Central memory CD8-positive, alpha-beta T cell (primary cell): ENCODE measurements around the gene CD1C.

Source experiments
- ATAC-seq: fragments of 150-1000 bp; cut with Tn5 transposase; replicated peaks from 2 replicates; pipeline ENCODE4 v1.10.0; 2022; ENCODE audit warnings: mild to moderate bottlenecking, moderate FRiP score, moderate number of reproducible peaks; ENCODE audit not compliant: poor library complexity, severe bottlenecking; ENCODE audit errors: extremely low read depth
- DNase-seq, 2 donors: peaks; one replicate each; pipeline ENCODE4 v3.0.0; 2021; ENCODE audit warnings: low spot score in 2 of 2
- H3K27ac Mint-ChIP-seq: one replicate; pipeline ENCODE4 v1.8.0; 2022; ENCODE audit warnings: low read depth, mild to moderate bottlenecking, moderate library complexity, mixed read lengths
- H3K27me3 Mint-ChIP-seq: one replicate; pipeline ENCODE4 v1.8.0; 2022; ENCODE audit warnings: mixed read lengths
- H3K36me3 Mint-ChIP-seq: one replicate; pipeline ENCODE4 v1.8.0; 2022; ENCODE audit warnings: mild to moderate bottlenecking, moderate library complexity, mixed read lengths; ENCODE audit not compliant: insufficient read depth
- H3K4me1 Mint-ChIP-seq: one replicate; pipeline ENCODE4 v1.8.0; 2022; ENCODE audit warnings: mixed read lengths
- H3K4me3 Mint-ChIP-seq: one replicate; pipeline ENCODE4 v1.8.0; 2022; ENCODE audit warnings: mild to moderate bottlenecking, moderate library complexity, mixed read lengths
- H3K9me3 Mint-ChIP-seq: one replicate; pipeline ENCODE4 v1.8.0; 2022; ENCODE audit warnings: mixed read lengths

The CD1C gene

GRCh38 chr1:158285756-158286241, 3.9 kb upstream of the CD1C start:
- no peak for DNase-seq
- Mint-ChIP-seq H3K4me3 (no peak overlapping the region), H3K27me3 (peaks cover 56% of the 10 kb centered on the region), H3K9me3 (no peaks in the 10 kb centered on the region), H3K27ac (no peak overlapping the region), H3K36me3 (peaks cover 2% of the 10 kb centered on the region), H3K4me1 (peaks cover 10% of the 10 kb centered on the region)
- peak; percentile 54 for ATAC-seq

GRCh38 chr1:158286487-158286886, 3.2 kb upstream of the CD1C start:
- H3K4me1 Mint-ChIP-seq: peaks cover 10% of the 10 kb centered on the region
- no peak overlapping the region for H3K4me3 Mint-ChIP-seq
- peaks cover 49% of the 10 kb centered on the region for H3K27me3 Mint-ChIP-seq
- H3K9me3 Mint-ChIP-seq: no peaks in the 10 kb centered on the region
- no peak overlapping the region for H3K27ac Mint-ChIP-seq
- H3K36me3 Mint-ChIP-seq: peaks cover 2% of the 10 kb centered on the region
- DNase-seq (no peak), ATAC-seq (no peak)

- Mint-ChIP-seq H3K4me3 (no peak overlapping the region), H3K27me3 (peaks cover 45% of the 10 kb centered on the region), H3K27ac (no peak overlapping the region), H3K4me1 (peaks cover 10% of the 10 kb centered on the region), H3K9me3 (no peaks in the 10 kb centered on the region), H3K36me3 (peaks cover 2% of the 10 kb centered on the region)
- no peak for DNase-seq
- no peak for ATAC-seq
These were observed 2.8 kb upstream of the CD1C start for GRCh38 chr1:158286941-158287346.

- no peak overlapping the region for H3K4me3 Mint-ChIP-seq
These were observed 660 bp downstream of the CD1C start for GRCh38 chr1:158290321-158290844.

GRCh38 chr1:158295791-158296190, 6.1 kb downstream of the CD1C start:
- Mint-ChIP-seq H3K36me3 (no peaks in the 10 kb centered on the region), H3K4me3 (no peak overlapping the region), H3K27ac (no peak overlapping the region), H3K4me1 (no peaks in the 10 kb centered on the region), H3K9me3 (peaks cover 6% of the 10 kb centered on the region), H3K27me3 (peaks cover 42% of the 10 kb centered on the region)
- DNase-seq (no peak), ATAC-seq (no peak)

More at GRCh38 chr1:158290321-158290844, 660 bp downstream of the CD1C start:
- DNase-seq (no peak), ATAC-seq (no peak)
- Mint-ChIP-seq H3K9me3 (no peaks in the 10 kb centered on the region), H3K27ac (no peak overlapping the region), H3K36me3 (peaks cover 2% of the 10 kb centered on the region), H3K27me3 (peaks cover 22% of the 10 kb centered on the region), H3K4me1 (peaks cover 6% of the 10 kb centered on the region)

GRCh38 chr1:158310623-158311022, 20.9 kb downstream of the CD1C start:
- Mint-ChIP-seq H3K4me3 (no peak overlapping the region), H3K27ac (no peak overlapping the region), H3K36me3 (no peaks in the 10 kb centered on the region), H3K9me3 (peaks cover 11% of the 10 kb centered on the region), H3K27me3 (peaks cover 24% of the 10 kb centered on the region), H3K4me1 (no peaks in the 10 kb centered on the region)
- ATAC-seq: no peak
- no peak for DNase-seq

- no peak for ATAC-seq
- no peak overlapping the region for H3K27ac Mint-ChIP-seq
- no peak overlapping the region for H3K4me3 Mint-ChIP-seq
These were observed 21.3 kb downstream of the CD1C start for GRCh38 chr1:158311066-158311465.

GRCh38 chr1:158323866-158324265, 34.1 kb downstream of the CD1C start:
- Mint-ChIP-seq H3K36me3 (no peaks in the 10 kb centered on the region), H3K27ac (no peak overlapping the region), H3K9me3 (no peaks in the 10 kb centered on the region), H3K4me1 (no peaks in the 10 kb centered on the region), H3K4me3 (no peak overlapping the region), H3K27me3 (peaks cover 59% of the 10 kb centered on the region)
- ATAC-seq (no peak), DNase-seq (no peak)

More at GRCh38 chr1:158311066-158311465, 21.3 kb downstream of the CD1C start:
- no peaks in the 10 kb centered on the region for H3K36me3 Mint-ChIP-seq
- peaks cover 20% of the 10 kb centered on the region for H3K27me3 Mint-ChIP-seq
- H3K4me1 Mint-ChIP-seq: no peaks in the 10 kb centered on the region
- H3K9me3 Mint-ChIP-seq: peaks cover 11% of the 10 kb centered on the region
- no peak for DNase-seq

- Mint-ChIP-seq H3K27ac (no peak overlapping the region), H3K36me3 (no peaks in the 10 kb centered on the region), H3K4me1 (no peaks in the 10 kb centered on the region), H3K4me3 (no peak overlapping the region), H3K27me3 (peaks cover 60% of the 10 kb centered on the region), H3K9me3 (no peaks in the 10 kb centered on the region)
- ATAC-seq: no peak
- no peak for DNase-seq
These were observed 34.7 kb downstream of the CD1C start for GRCh38 chr1:158324395-158324794.

- no peaks in the 10 kb centered on the region for H3K36me3 Mint-ChIP-seq
- H3K27ac Mint-ChIP-seq: no peak overlapping the region
- H3K27me3 Mint-ChIP-seq: peaks cover 34% of the 10 kb centered on the region
- no peak overlapping the region for H3K4me3 Mint-ChIP-seq
- ATAC-seq: no peak
- H3K4me1 Mint-ChIP-seq: no peaks in the 10 kb centered on the region
- no peak for DNase-seq
- no peaks in the 10 kb centered on the region for H3K9me3 Mint-ChIP-seq
These were observed 37.8 kb downstream of the CD1C start for GRCh38 chr1:158327481-158327880.

GRCh38 chr1:158328426-158328825, 38.7 kb downstream of the CD1C start:
- no peaks in the 10 kb centered on the region for H3K9me3 Mint-ChIP-seq
- H3K27ac Mint-ChIP-seq: no peak overlapping the region
- no peak for DNase-seq
- no peaks in the 10 kb centered on the region for H3K36me3 Mint-ChIP-seq
- peaks cover 25% of the 10 kb centered on the region for H3K27me3 Mint-ChIP-seq
- no peak overlapping the region for H3K4me3 Mint-ChIP-seq
- peaks cover 3% of the 10 kb centered on the region for H3K4me1 Mint-ChIP-seq
- ATAC-seq: no peak

- DNase-seq (no peak), ATAC-seq (no peak)
- Mint-ChIP-seq H3K4me3 (no peak overlapping the region), H3K27ac (no peak overlapping the region), H3K4me1 (peaks cover 6% of the 10 kb centered on the region), H3K27me3 (peaks cover 16% of the 10 kb centered on the region), H3K9me3 (no peaks in the 10 kb centered on the region), H3K36me3 (no peaks in the 10 kb centered on the region)
These were observed 39.6 kb downstream of the CD1C start for GRCh38 chr1:158329300-158329699.

- H3K4me3 Mint-ChIP-seq: no peak overlapping the region
- peaks cover 11% of the 10 kb centered on the region for H3K27me3 Mint-ChIP-seq
- no peak overlapping the region for H3K27ac Mint-ChIP-seq
- no peak for ATAC-seq
- H3K9me3 Mint-ChIP-seq: no peaks in the 10 kb centered on the region
- no peak for DNase-seq
- H3K36me3 Mint-ChIP-seq: no peaks in the 10 kb centered on the region
- peaks cover 6% of the 10 kb centered on the region for H3K4me1 Mint-ChIP-seq
These were observed 40.0 kb downstream of the CD1C start for GRCh38 chr1:158329733-158330132.
